Retina (tissue), 1 donor: ENCODE measurements around the gene CELF2.
"Not testable (repeated sequence)": the region's sequence is repeated elsewhere in the genome, so short reads cannot be mapped to it uniquely, and the experiment has no call there.

Experiments used
- DNase-seq: peaks from one replicate; pipeline ENCODE4 v3.0.0-alpha.2; 2016

The CELF2 gene

DNA sequence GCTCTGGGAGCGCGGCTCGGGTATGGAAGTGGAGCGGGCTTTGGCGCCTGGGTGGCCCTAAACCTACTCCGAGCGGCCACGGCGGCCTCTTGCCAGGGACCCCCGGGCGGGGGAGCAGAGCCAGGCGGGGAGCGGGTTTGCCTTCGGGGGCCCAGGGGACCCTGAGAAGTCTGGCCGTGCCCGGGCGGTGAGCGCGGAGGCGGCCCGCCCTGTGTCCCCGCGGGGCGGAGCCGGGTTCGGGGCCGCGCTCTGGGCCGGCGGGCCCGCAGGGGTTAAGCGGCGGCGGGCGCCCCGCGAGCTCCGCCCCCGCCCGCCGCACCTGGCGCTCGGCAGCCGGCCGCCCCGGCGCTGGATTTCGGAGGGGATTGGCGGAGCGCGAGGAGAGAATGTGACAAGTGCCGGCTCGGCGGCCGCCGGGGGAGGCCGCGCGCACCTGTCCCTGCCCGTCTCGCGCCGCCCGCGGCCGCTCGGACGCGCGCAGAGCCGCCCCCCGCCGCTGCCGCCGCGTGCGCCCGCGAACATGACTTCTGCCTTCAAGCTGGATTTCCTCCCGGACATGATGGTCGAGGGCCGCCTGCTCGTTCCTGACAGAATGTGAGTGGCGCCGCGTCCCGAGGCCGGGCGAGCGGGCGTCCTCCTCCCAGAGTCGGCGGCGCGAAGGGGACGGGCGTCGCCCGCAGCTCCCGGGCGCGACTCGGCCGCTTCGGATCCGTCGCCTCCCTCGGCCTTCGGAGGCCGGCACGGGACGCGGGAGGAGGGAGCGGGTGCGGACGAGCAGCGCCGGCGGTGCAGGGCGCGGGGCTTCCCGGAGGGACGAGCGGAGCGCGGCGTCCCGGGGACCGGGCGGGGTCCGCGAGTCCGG lies at the start of gene CELF2:
Gene CELF2 (plus strand): TSS at position 303 of the 862 bp plus-strand sequence. CDS start 218 bp downstream, at position 521.
- DNase-seq, result peak; percentile 83

DNA sequence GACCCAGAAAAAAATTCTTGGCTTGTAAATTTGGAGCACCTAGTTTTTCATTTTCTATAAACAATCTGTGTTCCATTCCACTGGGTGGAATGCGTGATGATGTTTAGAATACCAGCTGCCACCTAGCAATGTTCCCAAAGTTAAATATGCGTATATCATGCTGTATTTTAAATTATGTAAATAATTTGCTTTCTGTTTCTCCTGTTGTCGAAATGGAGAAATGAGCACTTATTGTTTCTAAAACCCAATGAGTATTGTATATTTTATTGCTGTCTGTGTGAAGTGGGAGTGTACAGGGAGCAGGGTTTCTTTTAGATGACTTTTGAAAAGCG lies 49.4 kb upstream of the CELF2 start:
- no peak for DNase-seq

DNA sequence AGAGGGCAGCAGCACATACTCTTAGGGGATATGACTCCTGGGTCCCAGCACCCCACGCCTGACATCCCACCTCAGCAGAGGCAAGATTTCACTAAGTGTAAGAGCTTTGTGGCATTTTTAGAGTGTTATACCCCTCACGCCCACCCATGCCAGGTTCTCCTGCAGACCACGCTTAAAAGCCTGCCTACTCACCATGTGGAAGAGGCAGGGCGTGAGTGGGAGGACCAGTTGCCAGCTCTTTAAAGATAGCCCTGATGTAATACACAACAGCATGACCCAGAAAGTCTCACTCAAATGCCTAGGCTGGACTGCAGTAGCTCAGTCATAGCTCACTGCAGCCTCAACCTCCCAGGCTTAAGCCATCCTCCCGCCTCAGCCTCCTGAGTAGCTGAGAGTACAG lies 44.4 kb upstream of the CELF2 start:
- no peak for DNase-seq

DNA sequence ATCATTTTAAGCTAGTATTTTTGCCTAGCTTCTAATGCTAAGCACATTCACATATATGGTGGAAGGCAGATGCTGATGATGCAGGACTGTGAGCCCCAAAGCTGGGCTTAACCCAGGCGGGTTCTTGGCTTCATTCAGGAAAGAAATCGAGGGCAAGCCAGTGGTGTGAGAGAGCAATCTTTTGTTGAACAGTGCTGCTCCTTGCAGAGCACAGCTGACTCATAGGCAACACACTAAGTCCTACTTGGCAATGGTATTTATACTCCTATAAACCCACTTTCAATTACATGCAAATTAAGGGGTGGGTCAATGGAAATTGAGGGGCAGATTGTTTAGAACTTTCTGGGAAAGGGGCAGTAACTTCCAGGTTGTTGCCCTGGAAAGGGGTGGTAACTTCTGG lies 42.0 kb upstream of the CELF2 start:
- DNase-seq, result no peak

DNA sequence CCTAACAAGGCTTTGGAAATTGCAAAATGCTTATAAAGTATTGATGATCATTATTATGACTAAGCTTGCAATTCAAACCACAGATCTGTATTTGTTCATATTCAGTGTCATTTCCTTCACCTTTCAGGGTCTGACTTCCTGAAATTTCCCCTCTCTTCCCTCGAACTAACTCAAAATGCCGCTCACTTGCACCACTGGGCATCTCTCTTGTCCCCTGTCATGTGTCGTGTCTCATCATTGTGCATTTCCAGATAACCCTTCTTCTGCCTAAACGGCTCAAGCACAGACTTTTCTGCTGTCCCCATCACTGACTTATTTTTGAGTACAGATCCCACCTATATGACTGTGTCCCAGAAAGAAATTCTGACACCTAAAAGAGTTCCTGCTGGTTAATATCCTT lies 41.0 kb upstream of the CELF2 start:
- DNase-seq, result no peak

DNA sequence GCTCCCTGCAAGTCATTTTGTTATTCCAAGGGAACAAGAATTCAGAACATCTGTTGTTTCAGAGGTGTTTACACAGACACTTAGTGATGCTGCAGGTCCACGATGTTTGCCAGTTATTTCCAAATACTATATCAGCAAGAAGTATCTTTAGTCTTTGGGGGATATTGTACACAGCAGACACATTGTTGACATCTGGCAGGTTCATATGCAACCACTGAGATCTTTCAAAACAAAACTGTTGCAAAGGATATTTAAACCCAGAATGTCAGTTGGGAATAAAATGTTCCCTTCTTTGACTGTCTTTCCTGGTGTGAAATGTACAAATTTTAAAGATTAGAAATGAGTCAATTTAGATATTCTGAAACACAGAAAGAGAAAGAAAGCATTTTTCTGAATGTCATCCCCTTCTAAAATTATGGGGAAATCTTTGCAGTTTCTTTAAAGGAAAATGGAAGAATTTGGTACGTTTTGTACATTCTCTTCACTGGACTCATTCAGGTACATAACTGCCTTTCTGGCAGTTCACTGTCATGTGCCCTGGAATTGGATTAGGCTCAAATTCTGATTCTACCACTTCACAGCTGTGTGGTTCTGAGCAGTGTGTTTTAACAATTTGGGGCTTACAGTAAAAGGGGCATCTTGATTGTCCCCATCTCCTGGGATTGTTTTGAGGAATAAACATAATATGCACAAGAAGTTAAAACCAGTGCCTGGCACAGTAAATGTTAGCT lies 40.3 kb upstream of the CELF2 start:
- DNase-seq, result no peak

GRCh38 chr10:10977978-10978377 lies 39.7 kb upstream of the CELF2 start:
- DNase-seq, result no peak

DNA sequence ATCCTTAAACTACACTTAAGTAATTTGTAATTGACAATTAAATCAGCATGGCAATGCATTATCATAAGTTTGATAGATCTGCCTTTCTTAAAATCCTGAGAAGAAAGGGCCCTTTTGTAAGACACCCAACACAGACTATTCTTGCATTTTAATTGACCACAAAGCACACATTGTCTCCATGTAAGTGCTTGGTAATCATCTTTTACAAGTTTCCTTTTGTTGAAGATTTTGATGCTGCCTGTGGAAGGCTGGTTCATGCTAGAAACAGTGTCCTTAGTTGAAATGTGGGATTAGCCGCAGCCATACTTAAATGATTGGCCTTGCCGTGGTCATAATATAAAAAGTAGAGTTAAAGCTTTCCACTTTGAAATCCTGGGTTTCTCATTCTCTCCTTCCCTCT lies 32.3 kb upstream of the CELF2 start:
- peak; percentile 40 for DNase-seq

DNA sequence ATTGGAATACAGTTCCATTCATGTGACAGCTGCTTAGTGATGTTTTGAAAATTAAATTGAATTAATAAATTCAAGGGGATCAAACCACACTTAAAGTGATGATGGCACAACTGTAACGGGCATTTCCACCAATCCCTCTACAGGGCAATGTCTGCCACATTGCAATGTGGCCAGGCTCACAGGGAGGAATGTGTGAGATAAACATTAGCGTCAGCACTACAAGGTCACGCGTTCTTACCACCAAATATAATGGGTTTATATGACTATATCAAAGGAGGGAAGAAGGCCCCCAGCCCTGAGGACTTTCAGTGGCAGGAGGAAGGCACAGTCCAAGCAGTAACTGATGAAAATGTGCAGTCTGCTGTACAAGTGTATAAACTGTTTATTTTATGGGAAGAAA lies 31.1 kb upstream of the CELF2 start:
- DNase-seq, result no peak

GRCh38 chr10:10987111-10987510 lies 30.6 kb upstream of the CELF2 start:
- DNase-seq, result no peak

- no peak for DNase-seq
These were observed 28.0 kb upstream of the CELF2 start for GRCh38 chr10:10989669-10990068.

- DNase-seq, result no peak
These were observed 26.5 kb upstream of the CELF2 start for GRCh38 chr10:10991144-10991543.

DNA sequence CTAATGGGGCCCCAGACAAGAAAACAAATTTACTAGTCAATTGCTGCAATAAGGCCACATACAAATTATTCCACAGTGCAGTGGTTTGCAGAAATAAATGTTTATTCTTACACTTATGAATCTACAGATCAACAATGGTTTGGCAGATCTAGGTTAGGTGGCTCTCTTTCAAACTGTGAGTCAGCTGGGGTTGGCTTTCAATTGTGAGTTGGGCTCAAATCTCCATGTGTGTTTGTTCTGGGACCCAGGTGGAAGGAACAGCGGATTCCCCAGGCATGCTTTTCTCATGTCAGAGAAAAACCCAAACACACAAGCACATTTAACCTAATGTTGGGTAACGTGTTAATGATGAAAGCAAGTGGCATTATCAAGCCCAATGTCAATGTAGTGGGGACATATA lies 25.6 kb upstream of the CELF2 start:
- no peak for DNase-seq

DNA sequence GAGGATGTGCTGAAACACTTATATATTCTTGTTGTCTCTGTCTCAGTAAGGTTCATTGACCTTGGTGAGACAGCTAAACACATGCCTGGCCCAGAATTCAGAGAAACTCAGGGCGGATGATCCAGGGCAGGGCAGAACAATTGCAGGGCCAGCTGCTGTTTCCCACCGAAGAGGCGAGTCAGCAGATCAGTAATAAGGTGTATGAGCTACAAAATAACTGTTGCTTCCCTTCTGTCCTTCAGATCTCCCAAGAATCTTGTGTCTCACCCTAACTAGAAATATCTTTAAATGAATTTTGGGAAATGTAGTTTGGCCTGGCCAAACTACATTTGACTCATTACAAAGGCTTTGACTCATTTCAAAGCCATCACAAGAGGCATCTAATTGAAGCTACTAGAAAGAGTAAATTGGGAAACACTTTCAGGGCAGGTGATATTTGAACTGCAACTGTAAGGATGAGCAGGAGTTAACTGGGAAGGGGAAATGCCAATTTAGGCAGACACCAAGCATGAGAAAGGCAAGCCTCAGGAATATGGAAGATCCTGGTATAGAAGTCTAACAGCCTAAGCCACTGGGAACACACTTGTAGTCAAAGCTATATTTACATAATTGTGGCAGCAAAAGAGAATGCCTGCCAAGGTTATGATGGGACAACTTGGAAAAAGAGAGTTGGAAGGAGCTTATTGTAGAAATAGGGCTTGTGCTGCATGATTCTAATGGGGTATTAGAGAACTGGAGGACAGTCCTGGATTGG lies 24.5 kb upstream of the CELF2 start:
- DNase-seq, result no peak

DNA sequence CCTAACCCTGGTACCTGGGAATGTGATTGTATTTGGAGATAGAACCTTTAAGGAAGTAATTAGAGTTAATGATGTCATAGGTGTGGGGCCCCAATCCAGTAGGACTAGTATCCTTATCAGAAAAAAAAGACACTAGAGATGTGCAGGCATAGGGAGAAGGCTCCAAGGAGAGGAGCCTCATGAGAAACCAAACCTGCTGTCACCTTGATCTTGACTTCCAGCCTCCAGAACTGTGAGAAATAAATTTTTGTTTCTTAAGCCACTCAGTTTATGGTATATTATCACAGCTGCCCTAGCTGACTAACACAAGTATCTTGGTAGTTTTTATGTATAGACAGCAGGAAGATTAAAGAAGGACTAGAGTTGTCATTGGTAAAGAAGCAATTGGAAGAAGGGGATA lies 23.9 kb upstream of the CELF2 start:
- no peak for DNase-seq

GRCh38 chr10:10994360-10994759 lies 23.3 kb upstream of the CELF2 start:
- no peak for DNase-seq

GRCh38 chr10:10995120-10995519 lies 22.6 kb upstream of the CELF2 start:
- DNase-seq, result no peak

DNA sequence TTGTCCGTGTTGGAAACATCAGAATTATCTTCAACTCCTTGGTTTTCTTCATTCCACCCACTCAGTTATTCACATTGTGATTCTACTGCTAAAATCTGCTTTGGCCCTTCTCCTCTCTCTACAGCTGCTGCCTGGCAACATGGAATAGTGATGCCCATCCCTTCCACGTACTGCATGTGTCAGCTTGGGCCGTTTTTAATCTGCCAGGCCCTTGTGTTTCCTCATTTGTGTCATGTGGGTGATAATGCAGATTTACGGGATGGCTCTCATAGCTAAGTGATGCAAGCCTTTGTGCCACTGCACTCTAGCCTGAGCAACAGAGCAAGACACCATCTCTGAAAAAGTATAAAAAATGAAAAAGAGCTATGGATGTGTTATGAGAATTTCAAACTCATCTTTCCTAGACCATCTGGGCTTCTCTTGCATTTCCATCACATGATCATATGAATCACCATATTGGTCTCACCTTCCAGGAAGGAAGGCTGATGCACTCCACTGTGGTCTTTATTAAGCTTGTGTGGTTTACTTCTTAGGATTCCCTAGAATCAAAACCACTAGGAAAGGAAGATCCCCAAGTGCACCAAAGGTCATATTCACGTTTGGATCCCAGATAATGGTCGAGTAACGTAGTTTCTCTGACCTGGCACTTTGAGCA lies 20.6 kb upstream of the CELF2 start:
- DNase-seq, result no peak

- not testable (repeated sequence) for DNase-seq
These were observed 18.2 kb upstream of the CELF2 start for GRCh38 chr10:10999501-10999900.

DNA sequence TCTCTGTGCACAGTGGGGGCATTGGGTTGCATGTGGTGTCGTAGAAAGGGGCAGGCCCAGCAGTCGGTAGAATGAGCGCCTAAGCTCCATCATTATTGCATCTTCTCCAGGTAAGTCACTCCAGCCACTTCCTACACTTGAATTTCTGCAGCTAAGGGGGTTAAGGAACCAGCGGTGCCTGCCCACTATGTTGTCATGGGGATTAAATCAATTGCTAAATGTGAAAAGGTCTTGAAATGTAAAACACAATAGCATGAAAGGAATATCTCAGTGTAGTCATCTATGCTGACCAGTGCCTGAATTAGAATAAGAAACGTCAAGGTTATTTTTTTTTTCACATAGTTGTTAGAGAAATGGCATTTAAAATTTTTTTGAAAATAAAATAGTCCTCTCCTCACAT lies 15.2 kb upstream of the CELF2 start:
- no peak for DNase-seq

DNA sequence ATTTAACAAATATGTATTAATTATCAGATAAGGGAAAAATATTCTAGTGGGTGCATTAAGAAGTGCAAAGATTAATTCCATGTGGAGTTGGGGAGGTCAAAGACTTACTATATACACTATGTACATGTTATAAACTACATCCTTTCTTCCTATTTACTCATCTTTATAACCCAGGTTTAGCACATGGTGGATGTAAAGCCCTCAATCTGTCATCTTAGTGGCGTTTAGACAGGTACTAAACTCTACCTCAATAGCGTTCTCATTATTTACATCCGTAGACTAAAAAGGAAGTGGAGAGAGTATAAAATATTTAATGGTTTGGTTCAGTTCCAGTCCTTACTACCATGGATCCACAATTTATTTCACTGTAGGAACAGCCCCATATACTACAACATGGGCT lies 14.8 kb upstream of the CELF2 start:
- DNase-seq, result no peak

DNA sequence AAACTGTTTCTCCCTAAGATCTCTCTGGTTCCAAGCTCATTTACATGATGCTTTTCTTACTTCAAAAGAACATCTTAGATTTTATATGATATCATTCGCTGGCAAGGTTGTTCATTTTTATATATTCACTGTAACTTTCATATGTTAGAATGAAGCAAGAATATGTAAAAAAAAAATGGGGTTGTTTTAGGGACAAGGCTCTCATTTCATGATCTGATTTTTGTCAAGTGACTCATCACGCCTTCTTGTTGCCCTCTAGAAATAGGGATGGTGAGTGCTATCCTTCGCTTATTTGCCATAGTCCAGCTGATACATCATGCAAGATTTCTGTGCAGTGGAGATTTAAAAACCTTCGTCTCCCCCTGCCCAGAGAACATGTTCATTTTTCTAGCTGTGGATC lies 14.0 kb upstream of the CELF2 start:
- DNase-seq, result no peak
